ENCODE data around the gene KRTAP21-2.

Gene KRTAP21-2

GRCh38 chr21:30740462-30740861 lies 6.6 kb downstream of the KRTAP21-2 start:
- H3K4me3 ChIP-seq (ENCODE audit: low read depth, low read length), result no peak overlapping the region
- TF ChIP-seq CTCF (IDR thresholded peaks at IDR 0.05; ENCODE audit: borderline replicate concordance, insufficient read depth, low read depth, low read length), result no peak

GRCh38 chr21:30733026-30733425 lies 14.0 kb downstream of the KRTAP21-2 start:
- H3K4me3 ChIP-seq (ENCODE audit: low read depth, low read length), result no peak overlapping the region
- TF ChIP-seq CTCF (IDR thresholded peaks at IDR 0.05; ENCODE audit: borderline replicate concordance, insufficient read depth, low read depth, low read length), result no peak

DNA sequence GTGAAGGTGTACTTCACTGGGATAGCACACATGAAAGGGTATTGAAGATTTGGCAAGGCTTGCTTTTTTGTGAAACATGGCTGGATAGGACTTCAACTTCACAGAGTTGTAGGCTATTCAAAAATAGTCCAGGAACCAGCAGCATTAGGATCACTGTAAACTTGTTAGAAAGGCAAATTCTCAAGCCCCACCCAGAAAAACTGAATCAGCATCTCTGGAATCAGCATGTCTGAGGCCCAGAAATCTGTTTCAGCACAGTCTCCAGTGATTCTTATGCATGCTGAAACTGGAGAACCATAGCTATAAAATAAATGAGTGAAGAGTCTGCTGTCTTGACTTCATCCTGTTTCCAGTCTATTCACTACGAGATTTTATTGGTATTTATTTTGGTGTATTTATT lies 20.3 kb downstream of the KRTAP21-2 start:
- TF ChIP-seq CTCF (IDR thresholded peaks at IDR 0.05; ENCODE audit: borderline replicate concordance, insufficient read depth, low read depth, low read length), result no peak
- no peak overlapping the region for H3K4me3 ChIP-seq (ENCODE audit: low read depth, low read length)

DNA sequence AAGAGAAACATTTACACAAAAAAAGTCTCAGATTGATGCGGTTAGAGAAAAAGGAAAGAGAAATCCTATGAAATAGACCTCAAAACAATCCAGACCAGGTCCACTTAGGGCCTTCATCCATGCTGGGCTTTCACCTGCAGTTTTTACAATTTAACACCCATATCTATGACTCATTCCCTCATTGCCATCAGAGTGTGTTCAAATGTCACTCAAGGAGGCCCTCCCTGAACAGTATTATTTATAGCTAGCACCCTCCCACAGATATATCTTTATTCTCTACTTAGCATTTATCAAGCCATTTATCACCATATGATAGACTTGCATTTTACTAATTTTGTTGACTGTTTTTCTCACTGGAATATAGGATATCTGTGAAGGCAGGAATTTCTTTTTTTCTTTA lies 27.7 kb downstream of the KRTAP21-2 start:
- H3K4me3 ChIP-seq (ENCODE audit: low read depth, low read length), result no peak overlapping the region
- TF ChIP-seq CTCF (IDR thresholded peaks at IDR 0.05; ENCODE audit: borderline replicate concordance, insufficient read depth, low read depth, low read length), result no peak

DNA sequence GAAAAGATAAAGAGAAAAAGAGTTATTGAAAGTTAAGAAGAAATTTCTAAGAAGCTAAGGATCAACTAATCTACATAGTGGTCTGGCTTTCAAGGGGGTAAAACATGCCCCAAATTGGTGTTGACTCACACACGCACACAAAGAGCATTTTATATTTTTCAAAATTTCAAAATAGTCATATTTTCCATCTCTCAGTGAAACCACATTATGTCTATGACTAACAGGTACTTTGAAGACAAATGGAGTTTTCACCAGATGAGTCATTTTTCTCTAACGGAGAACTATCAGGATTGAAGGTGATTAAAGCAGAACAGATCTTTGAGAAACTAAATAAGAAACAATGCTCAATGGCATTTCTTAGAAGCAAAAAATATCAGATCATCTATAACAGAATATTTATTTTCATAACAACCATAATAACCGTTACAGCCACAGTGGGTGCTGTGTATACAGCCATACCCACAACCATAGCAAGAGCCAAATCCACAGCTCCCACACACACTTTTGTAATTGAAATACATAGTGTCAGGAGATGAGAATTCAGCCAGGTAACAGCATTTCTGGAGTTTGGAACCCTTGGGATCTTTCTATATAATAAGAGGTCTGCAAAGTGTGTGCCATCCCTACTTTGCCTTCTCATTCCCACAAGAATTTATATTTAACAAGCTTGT lies 28.7 kb downstream of the KRTAP21-2 start, which contains the start of gene KRTAP21-3:
TSS of gene KRTAP21-3 (minus strand) at position 539 of the 671 bp plus-strand sequence. CDS start at position 521, 18 bp downstream.
- TF ChIP-seq CTCF (IDR thresholded peaks at IDR 0.05; ENCODE audit: borderline replicate concordance, insufficient read depth, low read depth, low read length), result no peak
- H3K4me3 ChIP-seq (ENCODE audit: low read depth, low read length), result no peak within 1 kb of the TSS

DNA sequence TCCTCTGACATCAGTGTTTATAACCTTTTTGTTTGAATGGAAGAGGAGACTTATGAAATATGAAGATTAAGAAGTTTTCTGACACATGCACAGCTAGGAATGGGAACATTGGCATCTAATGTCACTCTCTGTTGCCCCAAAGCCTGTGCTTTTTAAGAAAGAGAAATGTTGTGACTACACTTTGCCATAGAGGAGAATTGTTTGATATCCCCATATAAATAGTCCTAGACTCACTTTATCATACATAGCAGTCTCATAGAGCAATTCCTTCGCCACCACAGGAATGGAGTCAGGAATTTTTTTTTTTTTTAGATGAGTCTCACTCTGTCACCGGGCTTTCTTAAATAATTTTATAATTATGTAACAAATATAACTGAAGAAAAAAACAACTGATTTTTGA lies 30.0 kb downstream of the KRTAP21-2 start:
- no peak for TF ChIP-seq CTCF (IDR thresholded peaks at IDR 0.05; ENCODE audit: borderline replicate concordance, insufficient read depth, low read depth, low read length)
- H3K4me3 ChIP-seq (ENCODE audit: low read depth, low read length), result no peak overlapping the region

DNA sequence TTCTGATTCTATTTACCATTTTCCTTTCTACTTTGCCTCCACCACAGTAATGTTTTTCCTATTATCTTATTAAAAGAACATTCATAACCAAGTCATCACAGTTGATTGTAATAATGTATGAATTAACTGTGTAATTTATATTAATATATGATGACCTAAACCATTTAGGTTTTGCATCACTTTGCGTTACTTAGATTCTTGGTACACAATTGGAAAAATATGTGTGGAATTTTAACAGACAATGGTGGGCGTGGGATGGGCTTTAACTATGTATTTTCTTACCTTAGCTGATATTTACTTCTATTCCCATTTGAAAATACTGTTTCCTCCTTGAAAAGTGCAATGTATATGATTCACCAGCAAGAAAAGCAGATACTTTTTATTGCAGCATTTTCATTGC lies 32.1 kb downstream of the KRTAP21-2 start:
- TF ChIP-seq CTCF (IDR thresholded peaks at IDR 0.05; ENCODE audit: borderline replicate concordance, insufficient read depth, low read depth, low read length), result no peak
- H3K4me3 ChIP-seq (ENCODE audit: low read depth, low read length), result no peak overlapping the region

All from GM12875 (cell line).